HT-29 (cell line): ENCODE data around the gene FRMPD1. TPM values are rescaled to one million over a fixed set of nuclear protein-coding genes. Genes with fewer than 3 reads are reported as not detected.
"Not testable (repeated sequence)": the region's sequence is repeated elsewhere in the genome, so short reads cannot be mapped to it uniquely, and the experiment has no call there.

Source experiments
- DNase-seq: peaks from one replicate; pipeline ENCODE4 v3.0.0-alpha.2; 2015; ENCODE audit warnings: low spot score
- total RNA-seq: library from RNA; depleted of rRNA; stranded (reverse); fragments of >200 nt; shearing (Covaris generic); gene quantifications from 2 replicates; pipeline ENCODE4 v1.2.3, GENCODE V29; 2014

Gene FRMPD1
- total RNA-seq, 1 experiment from 2014 or later, result not detected

DNA sequence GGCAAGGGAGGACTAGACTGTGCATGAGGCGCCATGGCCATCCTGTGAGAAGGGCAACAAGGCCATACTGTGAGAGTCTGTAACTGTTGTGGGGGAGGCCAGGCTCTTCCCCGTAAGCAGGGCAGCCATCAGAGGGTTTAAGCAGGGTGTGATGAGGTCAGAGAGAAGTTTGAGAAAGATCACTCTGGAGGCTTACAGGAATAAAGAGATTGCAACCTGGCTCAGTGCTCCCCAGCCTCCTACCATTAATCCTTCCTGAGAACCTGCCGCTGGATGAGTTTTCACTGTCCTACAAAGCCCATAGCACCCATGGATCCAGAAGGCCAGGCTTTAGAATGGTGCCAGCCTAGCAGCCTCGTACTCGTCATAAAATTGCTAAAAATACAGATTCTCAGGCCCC, 88.5 kb downstream of the FRMPD1 start:
- DNase-seq, result no peak

DNA sequence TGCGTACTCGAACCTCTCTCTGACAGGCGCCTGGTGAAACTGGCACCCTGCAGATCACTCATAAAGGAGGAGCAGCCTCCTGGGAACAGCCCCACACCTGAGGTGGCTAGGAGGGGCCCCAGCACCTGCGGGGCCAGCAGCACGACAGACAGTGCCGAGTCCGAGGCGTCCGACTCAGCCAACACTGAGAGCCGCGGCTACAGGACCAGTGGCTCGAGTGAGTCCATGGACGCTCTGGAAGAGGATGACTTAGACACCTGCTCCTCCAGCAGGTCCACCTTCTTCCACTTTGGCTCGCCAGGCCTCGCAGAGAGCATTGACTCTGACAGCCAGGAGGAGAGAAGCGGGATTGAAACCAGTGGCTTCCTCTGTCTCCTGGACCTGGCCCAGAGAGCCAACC, 89.4 kb downstream of the FRMPD1 start:
- no peak for DNase-seq

DNA sequence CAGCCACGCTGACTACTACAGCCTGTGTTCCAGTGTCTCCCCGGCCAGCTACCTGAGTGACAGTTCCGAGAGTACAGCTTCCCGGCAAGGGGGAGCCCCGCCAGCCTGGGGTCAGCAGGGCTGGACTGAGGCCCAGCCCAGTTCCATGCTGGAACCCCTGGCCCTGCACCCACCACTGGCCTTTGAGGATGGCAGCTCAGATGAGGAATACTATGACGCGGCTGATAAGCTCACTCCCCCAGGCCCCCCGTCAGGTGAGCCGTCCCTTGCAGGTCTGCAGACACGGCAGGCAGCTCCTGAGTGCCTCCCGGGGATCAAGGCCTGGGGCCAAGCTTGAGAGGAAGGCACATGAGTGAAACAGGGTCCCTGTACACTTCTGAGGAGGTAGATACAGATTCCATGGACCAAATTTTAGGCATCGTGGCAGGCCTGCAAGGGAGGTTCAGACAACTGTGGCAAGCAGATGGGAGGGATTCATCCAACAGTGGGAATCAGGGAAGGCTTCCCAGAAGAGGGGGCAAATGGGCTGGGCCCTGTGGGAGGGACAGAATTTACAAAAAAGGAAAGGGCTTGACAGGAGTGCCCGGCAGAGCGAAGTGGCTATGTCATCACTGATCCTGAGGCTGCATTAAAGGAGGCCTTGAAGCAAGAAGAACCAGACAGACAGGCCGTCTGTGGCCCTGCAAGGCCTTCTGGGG, 90.0 kb downstream of the FRMPD1 start:
- DNase-seq, result no peak

DNA sequence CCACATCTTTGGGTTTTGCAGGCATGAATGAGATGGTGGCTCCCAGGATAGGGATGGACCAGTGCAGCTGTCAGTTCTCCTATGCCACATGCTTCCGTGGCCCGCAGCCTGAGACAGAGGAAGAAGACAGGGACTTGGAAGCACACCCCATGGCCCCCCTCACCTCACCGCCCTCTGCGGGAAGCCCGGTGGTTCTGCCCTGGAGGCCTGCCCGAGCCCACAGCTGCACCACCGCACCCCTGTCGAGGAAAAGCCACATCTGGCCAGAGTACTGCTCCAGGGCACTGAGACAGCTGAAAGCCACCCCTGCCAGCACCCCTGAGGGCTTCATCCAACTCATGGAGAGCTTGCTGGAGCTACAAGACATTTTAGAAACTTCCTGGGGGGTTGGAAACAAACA, 95.2 kb downstream of the FRMPD1 start:
- no peak for DNase-seq

DNA sequence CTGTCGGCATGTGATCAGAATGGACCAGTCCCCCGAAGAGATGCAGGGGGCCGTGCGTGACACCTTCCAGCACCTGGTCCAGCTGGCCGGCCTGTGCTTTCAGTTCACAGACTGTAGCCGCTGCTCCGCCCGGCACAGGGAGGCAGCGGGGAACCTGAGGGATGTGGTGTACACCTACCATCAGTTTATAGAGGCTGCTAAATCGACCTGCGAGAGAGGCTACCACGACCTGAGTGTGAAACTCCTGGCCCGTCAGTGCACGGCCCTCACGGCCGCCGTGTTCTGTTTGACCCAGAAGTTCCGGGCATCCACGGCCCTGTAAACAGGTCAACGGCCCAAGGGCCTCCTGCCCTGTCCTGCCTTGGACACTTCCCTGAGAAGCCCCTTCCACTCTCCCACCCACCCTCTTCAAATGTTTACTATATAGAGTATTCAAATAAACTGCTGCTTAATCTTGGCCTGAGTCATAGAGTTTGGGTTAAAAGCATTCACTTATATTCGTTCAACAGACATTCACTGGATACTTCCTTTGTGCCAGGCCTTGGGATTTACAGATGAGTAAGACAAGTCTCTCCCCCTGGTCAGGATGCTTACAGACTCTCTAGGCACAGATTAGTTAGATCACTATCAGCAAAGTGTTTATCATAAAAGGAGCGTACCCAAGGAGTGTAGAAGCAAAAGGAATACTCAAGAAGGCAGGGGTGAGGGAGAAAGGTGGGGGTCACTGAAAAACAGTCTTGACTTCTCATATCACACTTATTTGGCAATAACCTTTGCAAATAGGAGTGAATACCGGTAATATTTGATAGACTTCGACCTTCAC, 95.9 kb downstream of the FRMPD1 start:
- DNase-seq, result no peak

DNA sequence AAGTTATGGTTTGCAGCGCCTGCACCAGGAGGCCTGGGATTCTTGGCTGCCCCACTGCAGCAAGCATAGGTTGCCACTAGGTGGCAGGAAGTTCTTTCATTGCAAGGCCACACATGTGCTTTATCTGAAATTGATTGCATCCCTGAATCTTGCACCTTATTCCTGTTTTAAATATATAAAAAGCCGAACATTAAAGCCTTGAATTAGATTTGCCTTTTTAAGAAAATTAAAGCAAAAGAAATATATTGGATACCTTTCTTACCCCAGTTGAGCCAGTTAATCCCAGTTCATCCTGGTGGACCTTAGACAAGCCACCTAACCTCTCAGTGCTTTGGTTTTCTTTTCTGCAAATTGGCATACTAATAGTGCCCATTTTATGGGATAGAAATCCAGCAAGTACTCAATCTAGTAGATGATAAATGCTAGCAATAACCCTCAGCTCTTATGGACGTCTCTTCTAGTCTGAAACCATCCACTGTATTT, 96.6 kb downstream of the FRMPD1 start:
- DNase-seq, result peak; percentile 63

DNA sequence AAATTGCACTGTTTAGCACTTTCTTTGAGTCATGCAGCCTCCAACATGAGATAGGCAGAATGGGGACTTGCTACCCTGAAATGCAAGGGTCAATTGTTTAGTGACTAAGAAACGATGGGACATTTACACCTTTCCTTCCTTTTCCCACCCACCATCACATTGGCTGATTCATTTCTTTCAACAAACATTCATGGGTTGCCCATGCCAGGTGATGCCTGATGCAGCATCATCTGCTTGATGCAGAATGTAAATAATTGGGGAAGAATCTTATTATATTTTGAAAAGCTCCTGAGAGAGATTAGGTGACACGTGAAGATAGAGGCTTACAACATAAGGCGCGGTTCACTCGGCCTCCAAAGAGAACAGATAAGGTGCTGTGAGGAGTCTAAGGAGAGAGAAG, 98.4 kb downstream of the FRMPD1 start:
- no peak for DNase-seq

DNA sequence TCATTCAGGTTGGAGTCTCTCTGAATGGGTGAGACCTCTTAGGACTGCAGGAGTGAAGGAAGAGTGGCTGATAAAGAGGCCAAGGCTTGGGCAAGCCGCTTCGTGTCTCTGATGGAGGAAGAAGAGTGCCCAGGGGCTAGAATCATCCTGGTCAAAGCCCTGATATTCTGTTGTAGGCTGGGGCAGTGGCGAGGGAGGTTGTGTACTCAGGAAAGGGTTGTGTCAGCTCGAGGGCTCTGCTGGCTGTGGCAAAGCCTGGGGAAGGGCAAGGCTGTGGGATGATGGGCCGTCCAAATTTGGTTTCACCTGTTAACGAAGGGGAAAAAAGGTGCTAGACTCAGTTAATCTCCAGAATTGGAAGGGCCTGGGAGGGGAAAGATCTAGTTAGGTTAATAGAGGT, 100.4 kb downstream of the FRMPD1 start:
- no peak for DNase-seq

DNA sequence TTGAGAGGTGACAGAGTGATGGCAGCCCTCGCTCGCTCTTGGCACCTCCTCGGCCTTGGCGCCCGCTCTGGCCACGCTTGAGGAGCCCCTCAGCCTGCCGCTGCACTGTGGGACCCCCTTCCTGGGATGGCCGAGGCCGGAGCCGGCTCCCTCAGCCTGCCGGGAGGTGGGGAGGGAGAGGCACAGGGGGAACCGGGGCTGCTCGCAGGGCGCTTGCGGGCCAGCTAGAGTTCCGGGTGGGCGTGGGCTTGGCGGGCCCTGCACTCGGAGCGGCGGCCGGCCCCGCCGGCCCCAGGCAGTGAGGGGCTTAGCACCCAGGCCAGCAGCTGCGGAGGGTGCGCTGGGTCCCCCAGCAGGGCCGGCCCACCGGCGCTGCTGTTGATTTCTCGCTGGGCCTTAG, 101.0 kb downstream of the FRMPD1 start:
- not testable (repeated sequence) for DNase-seq

DNA sequence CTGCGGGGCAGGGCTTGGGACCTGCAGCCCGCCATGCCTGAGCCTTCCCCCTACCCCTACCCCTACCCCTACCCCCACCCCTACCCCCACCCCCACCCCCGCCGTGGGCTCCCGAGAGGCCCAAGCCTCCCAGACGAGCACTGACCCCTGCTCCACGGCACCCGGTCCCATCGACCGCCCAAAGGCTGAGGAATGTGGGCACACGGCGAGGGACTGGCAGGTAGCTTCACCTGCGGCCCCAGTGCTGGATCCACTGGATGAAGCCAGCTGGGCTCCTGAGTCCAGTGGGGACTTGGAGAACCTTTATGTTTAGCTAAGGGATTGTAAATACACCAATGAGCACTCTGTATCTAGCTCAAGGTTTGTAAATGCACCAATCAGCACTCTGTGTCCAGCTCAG, 101.4 kb downstream of the FRMPD1 start:
- not testable (repeated sequence) for DNase-seq

DNA sequence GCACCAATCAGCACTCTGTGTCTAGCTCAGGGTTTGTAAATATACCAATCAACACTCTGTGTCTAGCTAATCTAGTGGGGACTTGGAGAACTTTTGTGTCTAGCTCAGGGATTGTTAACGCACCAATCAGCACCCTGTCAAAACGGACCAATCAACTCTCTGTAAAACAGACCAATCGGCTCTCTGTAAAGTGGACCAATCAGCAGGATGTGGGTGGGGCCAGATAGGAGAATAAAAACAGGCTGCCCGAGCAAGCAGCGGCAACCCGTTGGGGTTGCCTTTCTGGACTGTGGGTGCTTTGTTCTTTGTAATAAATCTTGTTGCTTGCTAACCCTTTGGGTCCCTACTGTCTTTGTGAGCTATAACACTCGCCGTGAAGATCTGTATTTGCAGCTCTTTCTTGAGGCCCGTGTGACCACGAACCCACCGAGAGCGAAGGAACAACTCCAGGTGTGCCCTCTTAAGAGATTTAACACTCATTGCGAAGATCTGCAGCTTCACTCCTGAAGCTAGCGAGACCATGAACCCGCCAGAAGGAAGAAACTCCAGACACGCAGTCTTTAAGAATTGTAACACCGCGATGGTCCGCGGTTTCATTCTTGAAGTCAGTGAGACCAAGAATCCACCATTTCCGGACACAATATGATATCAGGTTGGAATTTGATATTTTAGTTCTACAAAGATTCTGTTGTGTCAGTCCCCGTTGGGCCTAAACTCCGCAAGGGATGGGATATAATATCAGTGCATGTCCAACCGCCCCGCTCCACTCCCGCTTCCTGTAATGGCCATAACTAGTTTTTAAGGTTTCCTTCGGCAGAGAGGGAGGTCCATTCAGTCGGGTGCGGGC, 102.1 kb downstream of the FRMPD1 start:
- no peak for DNase-seq

DNA sequence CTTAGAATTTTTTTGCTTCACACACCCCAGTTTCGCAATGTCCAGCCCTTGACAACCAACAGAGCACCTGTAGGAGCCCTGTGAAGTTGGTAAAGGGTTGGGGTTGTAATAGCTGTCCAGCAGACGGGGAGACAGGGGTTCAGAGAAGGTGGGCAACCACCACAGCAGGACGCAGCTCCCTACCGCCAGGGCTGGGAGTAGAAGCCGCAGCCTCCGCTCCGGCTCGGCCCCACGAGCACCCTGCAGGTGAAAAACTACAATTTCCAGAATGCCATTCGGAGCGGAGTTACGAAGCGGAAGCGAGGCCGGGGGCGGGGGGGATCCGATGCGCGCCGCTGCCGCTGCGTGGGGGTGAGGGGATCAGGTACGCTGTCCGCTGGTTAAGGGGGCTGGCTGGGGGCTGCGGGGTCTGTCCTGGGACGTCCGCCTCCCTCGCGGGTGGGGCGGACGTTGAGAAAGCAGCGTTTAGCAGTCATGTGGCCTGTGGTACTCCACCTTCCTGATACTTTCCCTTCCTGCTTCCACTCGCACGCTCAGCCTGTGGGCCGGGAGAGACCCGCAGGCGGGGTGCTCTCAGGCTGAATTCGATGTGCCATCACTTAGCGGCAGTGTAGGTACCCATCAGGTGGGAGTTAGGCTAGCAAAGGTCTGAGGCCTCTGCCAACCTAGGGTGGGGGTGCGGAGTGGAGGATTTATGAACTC, 102.9 kb downstream of the FRMPD1 start, which contains the start of gene TRMT10B:
Gene TRMT10B (plus strand): TSS at position 317 of the 702 bp plus-strand sequence. CDS start 8,127 bp downstream, outside the sequence.
- DNase-seq, result peak; percentile 45

DNA sequence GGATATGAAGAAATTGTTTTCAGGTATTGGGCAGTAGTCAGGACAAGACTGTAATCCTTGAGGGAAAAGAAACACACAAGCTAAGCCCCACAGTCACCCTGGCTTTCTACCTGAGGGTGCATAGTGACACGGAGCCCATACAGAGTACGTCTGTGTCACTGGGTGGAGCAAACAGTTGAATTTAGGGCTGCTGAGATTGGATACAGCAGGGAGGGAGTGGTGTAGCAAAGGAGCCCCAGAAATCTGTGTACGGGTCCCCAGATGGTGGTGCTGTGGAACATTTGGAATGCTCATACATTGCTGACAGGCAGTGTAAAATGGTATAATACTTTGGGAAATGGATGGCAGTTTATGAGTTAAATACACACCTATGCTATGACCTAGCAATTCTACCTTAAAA, 108.0 kb downstream of the FRMPD1 start:
- DNase-seq, result no peak

DNA sequence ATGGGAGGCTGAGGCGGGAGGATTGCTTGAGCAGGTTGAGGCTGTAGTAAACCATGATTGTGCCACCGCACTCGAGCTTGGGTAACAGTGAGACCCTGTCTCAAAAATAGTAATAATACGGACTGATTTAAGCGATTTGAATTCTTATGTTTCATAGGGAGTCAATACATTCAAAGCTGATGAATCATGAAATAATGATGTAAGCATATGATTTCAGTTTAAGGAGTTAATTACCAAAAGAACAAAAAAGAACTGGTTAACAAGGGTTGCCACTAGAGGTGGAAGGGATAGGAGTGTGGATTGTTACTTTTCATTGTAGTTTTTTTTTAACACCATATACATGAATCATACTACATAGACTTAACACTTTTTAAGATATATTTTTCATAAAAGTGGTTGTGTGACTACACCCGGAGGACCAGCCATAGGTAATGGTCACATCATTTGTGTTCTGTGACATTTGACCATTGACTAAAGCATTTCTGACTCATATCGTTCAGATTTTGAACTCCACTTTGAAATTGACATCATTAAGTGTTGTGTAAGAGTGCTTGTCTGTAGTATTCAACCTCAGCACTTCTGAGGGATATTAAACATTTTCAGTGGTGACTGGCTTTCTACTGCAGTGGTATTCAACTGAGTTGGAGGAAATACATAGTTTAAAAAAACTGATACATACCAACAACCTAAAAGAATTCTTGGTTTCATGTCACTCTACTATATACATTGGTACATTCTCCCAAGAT, 109.8 kb downstream of the FRMPD1 start:
- DNase-seq, result no peak

DNA sequence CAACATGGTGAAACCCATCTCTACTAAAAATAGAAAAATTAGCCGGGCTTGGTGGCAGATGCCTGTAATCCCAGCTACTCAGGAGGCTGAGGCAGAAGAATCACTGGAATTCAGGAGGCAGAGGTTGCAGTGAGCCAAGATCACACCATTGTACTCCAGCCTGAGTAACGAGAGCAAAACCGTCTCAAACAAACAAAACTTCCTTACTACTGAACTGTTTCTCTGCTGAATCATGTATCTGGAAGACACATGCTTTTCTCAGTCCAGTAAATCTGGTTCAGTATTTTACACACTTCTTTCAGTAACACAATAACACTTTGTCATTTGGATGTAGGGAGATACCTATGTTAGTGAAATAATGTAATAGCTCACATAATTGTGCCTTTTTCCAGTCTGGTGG, 110.8 kb downstream of the FRMPD1 start:
- no peak for DNase-seq

DNA sequence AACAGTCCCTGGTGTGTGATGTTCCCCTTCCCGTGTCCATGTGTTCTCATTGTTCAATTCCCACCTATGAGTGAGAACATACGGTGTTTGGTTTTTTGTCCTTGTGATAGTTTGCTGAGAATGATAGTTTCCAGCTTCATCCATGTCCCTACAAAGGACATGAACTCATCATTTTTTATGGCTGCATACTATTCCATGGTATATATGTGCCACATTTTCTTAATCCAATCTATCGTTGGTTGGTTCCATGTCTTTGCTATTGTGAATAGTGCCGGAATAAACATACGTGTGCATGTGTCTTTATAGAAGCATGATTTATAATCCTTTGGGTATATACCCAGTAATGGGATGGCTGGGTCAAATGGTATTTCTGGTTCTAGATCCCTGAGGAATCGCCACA, 114.5 kb downstream of the FRMPD1 start:
- not testable (repeated sequence) for DNase-seq

DNA sequence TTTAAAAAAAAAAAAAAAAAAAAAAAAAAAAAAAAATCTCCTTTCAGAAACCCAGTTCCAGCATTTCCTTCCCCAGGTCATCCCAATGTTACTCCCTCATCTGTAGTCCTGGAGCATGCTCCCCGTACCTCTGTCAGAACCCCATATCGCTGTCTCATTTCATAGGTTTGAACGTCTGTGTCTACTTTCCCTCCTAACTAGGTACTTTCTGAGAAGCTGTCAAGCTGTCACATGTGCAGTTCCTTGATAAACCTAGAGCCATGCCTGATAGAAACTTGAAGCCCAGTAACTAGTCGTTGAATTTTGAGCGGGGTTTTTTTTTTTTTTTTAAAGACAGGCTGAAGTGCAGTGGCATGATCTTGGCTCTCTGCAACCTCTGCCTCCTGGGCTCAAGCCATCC, 118.6 kb downstream of the FRMPD1 start:
- no peak for DNase-seq

DNA sequence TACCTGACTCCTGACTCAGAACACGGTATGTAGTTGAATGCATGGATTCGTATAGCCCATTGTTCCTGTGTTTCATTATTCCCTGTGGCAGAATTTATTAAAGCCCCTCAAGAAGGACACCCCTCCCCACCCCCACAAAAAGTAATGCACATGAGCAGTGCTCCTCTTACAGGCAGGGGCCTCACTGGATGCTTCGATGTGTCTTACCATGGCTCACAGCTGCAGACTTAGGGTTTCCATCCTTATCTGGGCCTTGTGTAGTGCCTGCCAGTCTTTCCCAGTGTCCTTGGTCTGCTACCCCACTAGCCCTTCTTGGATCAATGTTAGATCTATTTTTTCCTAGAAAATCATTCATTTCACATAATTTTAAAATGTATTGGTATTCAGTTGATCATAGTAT, 119.2 kb downstream of the FRMPD1 start:
- DNase-seq, result no peak

DNA sequence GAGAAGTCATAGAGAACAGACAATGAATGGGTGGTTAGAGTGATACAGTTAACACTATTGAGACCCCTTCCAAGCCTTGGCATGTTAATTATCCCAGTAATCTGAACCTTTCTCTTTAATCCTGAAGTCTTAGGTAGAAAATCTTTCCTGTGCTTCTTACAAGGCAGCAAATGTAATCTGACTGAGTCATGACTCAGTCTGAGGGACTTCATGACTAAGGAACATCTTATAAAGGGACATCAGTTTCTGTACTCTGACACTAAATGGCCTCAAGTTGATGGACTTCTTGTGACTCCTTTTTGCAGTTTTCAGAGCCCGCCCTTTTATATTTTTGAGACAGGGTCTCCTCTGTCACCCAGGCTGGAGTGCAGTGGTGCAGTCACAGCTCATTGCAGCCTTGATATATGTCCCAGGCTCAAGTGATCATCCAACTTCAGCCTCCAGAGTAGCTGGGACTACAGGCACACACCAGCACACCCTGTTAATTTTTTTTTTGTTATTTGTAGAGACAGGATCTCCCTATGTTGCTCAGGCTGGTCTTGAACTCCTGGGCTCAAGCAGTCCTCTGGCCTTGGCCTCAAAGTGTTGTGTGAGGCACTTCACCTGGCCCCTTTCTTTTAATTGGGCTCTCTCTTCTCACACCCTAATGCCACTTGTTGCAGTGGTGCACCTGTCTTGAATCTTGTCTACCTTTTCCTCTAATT, 124.6 kb downstream of the FRMPD1 start:
- no peak for DNase-seq

DNA sequence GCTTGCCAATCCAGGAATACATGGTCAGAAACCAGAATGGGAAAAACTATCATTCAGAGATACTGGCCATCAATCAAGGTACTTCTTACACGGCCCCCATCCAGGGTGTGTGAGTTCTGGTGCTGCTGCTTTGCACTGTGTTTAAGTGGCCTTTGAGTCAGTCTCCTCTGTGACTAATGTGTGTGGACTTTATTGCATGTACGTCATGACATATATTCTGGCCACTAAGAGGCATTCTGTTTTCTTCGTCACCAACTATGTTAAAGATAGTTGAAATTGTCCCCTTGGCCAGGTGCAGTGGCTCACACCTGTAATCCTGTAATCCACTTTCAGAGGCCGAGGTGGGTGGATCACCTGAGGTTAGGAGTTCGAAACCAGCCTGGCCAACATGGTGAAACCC, 125.6 kb downstream of the FRMPD1 start:
- no peak for DNase-seq
